ENCODE results near the gene LMBR1. TPM values are rescaled to one million over a fixed set of nuclear protein-coding genes. Genes with fewer than 3 reads are reported as not detected.
A peak's percentile ranks its signal among the peaks of the same experiment; 100 is the strongest.
"Not testable (repeated sequence)": the region's sequence is repeated elsewhere in the genome, so short reads cannot be mapped to it uniquely, and the experiment has no call there.

LMBR1 gene
- total and polyA plus RNA-seq, 12 donors, result 16.9 to 341 (median 117) TPM

DNA sequence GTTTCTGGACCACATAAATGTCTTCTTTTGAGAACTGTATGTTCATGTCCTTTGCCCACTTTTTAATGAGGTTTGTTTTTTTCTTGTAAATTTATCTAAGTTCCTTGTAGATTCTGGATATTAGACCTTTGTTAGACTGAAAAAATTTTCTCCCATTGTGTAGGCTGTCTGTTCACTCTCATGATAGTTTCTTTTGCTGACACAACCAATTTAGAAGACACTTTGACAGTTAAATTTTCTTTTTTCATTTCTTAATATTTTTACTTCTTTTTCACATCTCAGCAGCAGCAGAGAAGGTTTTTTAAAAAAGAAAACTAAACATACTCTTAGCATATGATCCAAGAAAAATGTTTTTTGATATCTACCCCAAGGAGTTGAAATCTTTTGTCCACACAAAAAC lies 190.6 kb downstream of the LMBR1 start:
- no peak overlapping the region for H3K27ac ChIP-seq
- DNase-seq, result no peak
- TF ChIP-seq POLR2A (IDR thresholded peaks at IDR 0.05) (no peak), CTCF (IDR thresholded peaks at IDR 0.05) (no peak)
- H3K4me1 ChIP-seq (replicated peaks in 1 of 2), result no peaks in the 10 kb centered on the region
- no peaks in the 10 kb centered on the region for H3K27me3 ChIP-seq
- H3K36me3 ChIP-seq (replicated peaks in 1 of 2), result no peaks in the 10 kb centered on the region
- H3K9me3 ChIP-seq (replicated peaks in 1 of 3), result no peaks in the 10 kb centered on the region
- H3K4me3 ChIP-seq, result no peak overlapping the region
- intact Hi-C loops (cut with DNase I), result no loop called here

DNA sequence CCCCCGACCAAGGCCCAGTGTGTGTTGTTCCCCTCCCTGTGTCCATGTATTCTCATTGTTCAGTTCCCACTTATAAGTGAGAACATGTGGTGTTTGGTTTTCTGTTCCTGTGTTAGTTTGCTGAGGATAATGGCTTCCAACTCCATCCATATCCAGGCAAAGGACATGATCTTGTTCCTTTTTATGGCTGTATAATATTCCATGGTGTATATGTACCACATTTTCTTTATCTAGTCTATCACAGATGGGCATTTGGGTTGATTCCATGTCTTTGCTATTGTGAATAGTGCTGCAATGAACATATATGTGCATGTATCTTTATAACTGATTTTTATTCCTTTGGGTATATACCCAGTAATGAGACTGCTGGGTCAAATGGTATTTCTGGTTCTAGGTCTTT lies 191.2 kb downstream of the LMBR1 start:
- intact Hi-C loops (cut with DNase I); H3K27ac ChIP-seq; H3K9me3 ChIP-seq (replicated peaks in 1 of 3); H3K4me3 ChIP-seq; H3K27me3 ChIP-seq; H3K36me3 ChIP-seq (replicated peaks in 1 of 2); DNase-seq; H3K4me1 ChIP-seq (replicated peaks in 1 of 2): not testable (repeated sequence)
- WGBS, 4 donors, result 95 to 100% (median 98%) methylated on average over 1 of the region's 1 CpG

DNA sequence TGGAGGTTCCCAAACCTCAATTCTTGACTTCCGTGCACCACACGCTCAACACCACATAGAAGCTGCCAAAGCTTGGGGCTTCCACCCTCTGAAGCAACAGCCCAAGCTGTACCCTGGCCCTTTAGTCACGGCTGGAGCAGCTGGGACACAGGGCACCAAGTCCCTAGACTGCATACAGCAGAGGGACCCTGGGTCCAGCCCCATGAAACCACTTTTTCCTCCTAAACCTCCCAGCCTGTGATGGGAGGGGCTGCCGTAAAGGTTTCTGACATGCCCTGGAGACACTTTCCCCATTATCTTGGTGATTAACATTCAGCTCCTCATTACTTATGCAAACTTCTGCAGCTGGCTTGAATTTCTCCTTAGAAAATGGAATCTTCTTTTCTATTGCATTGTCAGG lies 194.5 kb downstream of the LMBR1 start:
- 97 to 100% (median 98%) methylated on average over 4 of the region's 4 CpGs for WGBS, 4 donors
- H3K27ac ChIP-seq; H3K27me3 ChIP-seq; H3K4me3 ChIP-seq; H3K4me1 ChIP-seq (replicated peaks in 1 of 2); intact Hi-C loops (cut with DNase I); H3K36me3 ChIP-seq (replicated peaks in 1 of 2); H3K9me3 ChIP-seq (replicated peaks in 1 of 3); DNase-seq: not testable (repeated sequence)

DNA sequence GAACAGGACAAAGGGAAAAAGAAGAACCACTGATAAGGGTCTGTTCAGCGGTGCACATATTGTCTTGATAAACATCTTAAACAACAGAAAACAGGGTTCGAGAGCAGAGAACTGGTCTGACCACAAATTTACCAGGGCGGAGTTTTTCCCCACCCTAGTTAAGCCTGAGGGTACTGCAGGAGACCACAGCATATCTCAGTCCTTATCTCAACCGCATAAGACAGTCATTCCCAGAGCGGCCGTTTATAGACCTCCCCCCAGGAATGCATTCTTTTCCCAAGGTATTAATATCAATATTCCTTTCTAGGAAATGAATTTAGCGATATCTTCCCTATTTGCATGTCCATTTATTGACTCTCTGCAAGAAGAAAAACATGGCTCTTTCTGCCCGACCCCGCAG lies 195.7 kb downstream of the LMBR1 start:
- H3K4me3 ChIP-seq; H3K36me3 ChIP-seq (replicated peaks in 1 of 2); H3K9me3 ChIP-seq (replicated peaks in 1 of 3); DNase-seq; intact Hi-C loops (cut with DNase I); H3K27ac ChIP-seq; H3K27me3 ChIP-seq; H3K4me1 ChIP-seq (replicated peaks in 1 of 2): not testable (repeated sequence)
- WGBS, 4 donors, result 87 to 98% (median 96%) methylated on average over 9 of the region's 9 CpGs

GRCh38 chr7:156693627-156694026 lies 199.4 kb downstream of the LMBR1 start:
- TF ChIP-seq CTCF (IDR thresholded peaks at IDR 0.05) (no peak), POLR2A (IDR thresholded peaks at IDR 0.05) (no peak)
- Histone ChIP-seq H3K27ac (peak overlapping the region in 1 of 5 donors; percentile 17), H3K4me1 (replicated peaks in 1 of 2) (peaks cover 0 to 6% of the 10 kb centered on the region in 2 donors), H3K9me3 (replicated peaks in 1 of 3) (no peaks in the 10 kb centered on the region), H3K27me3 (no peaks in the 10 kb centered on the region), H3K4me3 (no peak overlapping the region), H3K36me3 (replicated peaks in 1 of 2) (no peaks in the 10 kb centered on the region)
- WGBS, 4 donors, result 51 to 70% (median 60%) methylated on average over 3 of the region's 3 CpGs
- DNase-seq, result no peak
- intact Hi-C loops (cut with DNase I), result no loop called here

DNA sequence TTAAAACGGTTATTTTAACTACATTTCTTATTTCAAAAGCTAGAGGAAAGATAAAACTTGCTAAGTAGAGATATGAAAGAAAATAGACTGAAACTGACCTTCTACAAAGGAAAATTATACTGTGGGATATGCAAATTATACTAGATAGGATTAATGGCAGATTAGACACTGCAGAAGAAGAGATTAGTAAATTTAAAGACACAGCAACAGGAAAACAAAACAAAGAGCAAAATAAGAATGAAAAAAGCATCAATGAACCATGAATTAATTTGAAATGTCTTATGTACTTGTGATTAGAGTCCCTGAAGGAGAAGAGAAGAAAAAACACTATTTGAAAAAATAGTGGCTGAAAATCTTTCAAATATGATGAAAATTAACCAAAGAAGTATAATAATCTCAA lies 200.1 kb downstream of the LMBR1 start:
- H3K27ac ChIP-seq, result no peak overlapping the region
- no peaks in the 10 kb centered on the region for H3K27me3 ChIP-seq
- intact Hi-C loops (cut with DNase I), result no loop called here
- no peaks in the 10 kb centered on the region for H3K36me3 ChIP-seq (replicated peaks in 1 of 2)
- 88 to 95% (median 92%) methylated on average over 1 of the region's 1 CpG for WGBS, 4 donors
- H3K9me3 ChIP-seq (replicated peaks in 1 of 3), result no peaks in the 10 kb centered on the region
- H3K4me3 ChIP-seq, result no peak overlapping the region
- H3K4me1 ChIP-seq (replicated peaks in 1 of 2), result peaks cover 0 to 6% of the 10 kb centered on the region in 2 donors
- no peak for TF ChIP-seq POLR2A (IDR thresholded peaks at IDR 0.05)
- no peak for TF ChIP-seq CTCF (IDR thresholded peaks at IDR 0.05)
- DNase-seq, result no peak
